Activated T-helper 1 cell treated with anti-CD3 and anti-CD28 coated beads, Interleukin-12 subunit alpha, Interleukin-12 subunit beta, Interleukin-2, Interleukin-4 antibody, amounts not matched to agents 30 ng/mL and 10 ng/mL and 1 ng/mL, durations not matched to agents 14 hours and 24 hours and 36 hours (primary cell): Measurements from ENCODE around the gene MBOAT2. TPM values are rescaled to one million over a fixed set of nuclear protein-coding genes. Genes with fewer than 3 reads are reported as not detected.
"Not testable (repeated sequence)": the region's sequence is repeated elsewhere in the genome, so short reads cannot be mapped to it uniquely, and the experiment has no call there.

Experiments used
- DNase-seq: peaks from one replicate; pipeline ENCODE4 v3.0.0; 2021; ENCODE audit warnings: low spot score
- H3K27ac Mint-ChIP-seq: one replicate; pipeline ENCODE4 v1.8.0; 2021; ENCODE audit warnings: mild to moderate bottlenecking, mixed read lengths
- H3K27me3 Mint-ChIP-seq: one replicate; pipeline ENCODE4 v1.8.0; 2022; ENCODE audit warnings: mild to moderate bottlenecking, moderate library complexity, mixed read lengths; ENCODE audit not compliant: insufficient read depth
- H3K36me3 Mint-ChIP-seq: one replicate; pipeline ENCODE4 v1.8.0; 2021; ENCODE audit warnings: low read depth, mixed read lengths
- H3K4me1 Mint-ChIP-seq: one replicate; pipeline ENCODE4 v1.8.0; 2021; ENCODE audit warnings: low read depth, mixed read lengths
- H3K4me3 Mint-ChIP-seq: one replicate; pipeline ENCODE4 v1.8.0; 2021; ENCODE audit warnings: mild to moderate bottlenecking, moderate library complexity, mixed read lengths
- H3K9me3 Mint-ChIP-seq: one replicate; pipeline ENCODE4 v1.8.0; 2021; ENCODE audit warnings: mixed read lengths
- intact Hi-C: fragments of 100-400 bp; cut with micrococcal nuclease; formaldehyde crosslinking; loops from one replicate; pipeline ENCODE4 v1.15.1; 2024
- total RNA-seq: library from RNA; stranded (reverse); gene quantifications from 2 replicates; pipeline ENCODE4 v1.2.3, GENCODE V29; 2022

The MBOAT2 gene
- total RNA-seq, 1 donor from 2014 or later: 4.5 TPM

DNA sequence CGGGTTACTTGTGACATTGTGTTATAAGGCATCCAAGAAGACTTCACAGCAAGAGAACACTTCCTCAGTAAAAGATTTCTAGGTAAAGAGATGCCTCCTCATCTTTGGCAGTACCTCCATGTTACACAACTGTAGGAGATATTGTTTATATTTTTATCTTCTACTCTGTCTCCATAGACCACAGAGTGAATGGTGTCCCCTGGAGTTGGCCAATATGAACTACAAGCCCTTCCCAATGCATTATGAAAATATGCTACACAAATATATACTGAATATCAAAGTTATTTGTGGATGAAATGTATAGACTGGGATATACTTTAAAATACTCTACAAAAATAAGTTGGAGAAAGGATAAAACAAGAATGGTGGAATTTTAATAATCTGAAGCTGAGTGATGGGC lies 46.7 kb downstream of the MBOAT2 start:
- Mint-ChIP-seq H3K27me3 (no peaks in the 10 kb centered on the region), H3K36me3 (no peaks in the 10 kb centered on the region), H3K9me3 (peaks cover 25% of the 10 kb centered on the region), H3K4me1 (no peaks in the 10 kb centered on the region), H3K4me3 (no peak overlapping the region), H3K27ac (no peak overlapping the region)
- intact Hi-C loops: no loop called here
- DNase-seq: no peak

DNA sequence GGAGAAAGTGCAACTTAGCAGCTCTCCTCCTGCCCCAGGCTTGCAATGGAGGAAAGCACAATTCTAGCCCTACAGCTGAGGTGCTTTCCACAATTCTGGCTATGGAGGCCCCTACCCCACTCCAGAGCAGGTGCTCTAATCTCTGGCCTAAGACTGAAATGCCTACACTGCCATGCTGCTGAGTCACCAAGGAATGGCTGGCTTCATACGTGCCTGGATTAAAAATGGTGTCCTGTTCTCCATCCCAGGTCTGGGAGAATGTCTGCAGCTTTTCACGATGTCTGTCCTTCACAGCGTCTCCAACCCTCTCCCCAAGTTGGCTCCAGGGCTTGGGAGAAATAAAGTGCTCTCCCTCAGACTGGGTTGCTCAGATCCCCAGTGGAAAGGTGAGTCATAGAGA lies 48.5 kb downstream of the MBOAT2 start:
- Mint-ChIP-seq H3K9me3 (peaks cover 30% of the 10 kb centered on the region), H3K4me3 (no peak overlapping the region), H3K36me3 (no peaks in the 10 kb centered on the region), H3K4me1 (no peaks in the 10 kb centered on the region), H3K27ac (no peak overlapping the region), H3K27me3 (no peaks in the 10 kb centered on the region)
- intact Hi-C loops: no loop called here
- no peak for DNase-seq

GRCh38 chr2:8953525-8953924 lies 50.0 kb downstream of the MBOAT2 start:
- peaks cover 30% of the 10 kb centered on the region for H3K9me3 Mint-ChIP-seq
- H3K36me3 Mint-ChIP-seq: no peaks in the 10 kb centered on the region
- no peak for DNase-seq
- no peaks in the 10 kb centered on the region for H3K4me1 Mint-ChIP-seq
- H3K4me3 Mint-ChIP-seq: no peak overlapping the region
- intact Hi-C loops: no loop called here
- H3K27ac Mint-ChIP-seq: no peak overlapping the region
- no peaks in the 10 kb centered on the region for H3K27me3 Mint-ChIP-seq

GRCh38 chr2:8939486-8940114 lies 63.9 kb downstream of the MBOAT2 start:
- peaks cover 6% of the 10 kb centered on the region for H3K27me3 Mint-ChIP-seq
- no peaks in the 10 kb centered on the region for H3K9me3 Mint-ChIP-seq
- H3K27ac Mint-ChIP-seq: no peak overlapping the region
- no peak for DNase-seq
- no peak overlapping the region for H3K4me3 Mint-ChIP-seq
- intact Hi-C loops: no loop called here
- no peaks in the 10 kb centered on the region for H3K4me1 Mint-ChIP-seq
- no peaks in the 10 kb centered on the region for H3K36me3 Mint-ChIP-seq

DNA sequence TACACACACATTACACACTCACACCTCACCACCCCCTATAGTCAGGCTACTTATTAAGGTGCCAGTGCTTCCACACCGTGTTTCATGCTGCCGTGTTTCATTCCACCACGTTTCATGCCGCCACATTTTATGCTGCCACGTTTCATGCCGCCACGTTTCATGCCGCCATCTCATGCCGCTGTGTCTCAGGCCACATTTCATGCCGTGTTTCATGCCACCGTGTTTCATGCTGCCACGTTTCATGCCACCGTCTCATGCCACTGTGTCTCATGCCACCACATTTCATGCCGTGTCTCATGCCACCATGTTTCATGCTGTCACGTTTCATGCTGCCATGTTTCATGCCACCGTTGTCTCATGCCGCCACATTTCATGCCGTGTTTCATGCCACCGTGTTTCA lies 65.1 kb downstream of the MBOAT2 start:
- intact Hi-C loops: no loop called here
- Mint-ChIP-seq H3K4me1 (no peaks in the 10 kb centered on the region), H3K27ac (no peak overlapping the region), H3K27me3 (peaks cover 7% of the 10 kb centered on the region), H3K4me3 (no peak overlapping the region), H3K36me3 (no peaks in the 10 kb centered on the region), H3K9me3 (no peaks in the 10 kb centered on the region)
- DNase-seq: no peak

DNA sequence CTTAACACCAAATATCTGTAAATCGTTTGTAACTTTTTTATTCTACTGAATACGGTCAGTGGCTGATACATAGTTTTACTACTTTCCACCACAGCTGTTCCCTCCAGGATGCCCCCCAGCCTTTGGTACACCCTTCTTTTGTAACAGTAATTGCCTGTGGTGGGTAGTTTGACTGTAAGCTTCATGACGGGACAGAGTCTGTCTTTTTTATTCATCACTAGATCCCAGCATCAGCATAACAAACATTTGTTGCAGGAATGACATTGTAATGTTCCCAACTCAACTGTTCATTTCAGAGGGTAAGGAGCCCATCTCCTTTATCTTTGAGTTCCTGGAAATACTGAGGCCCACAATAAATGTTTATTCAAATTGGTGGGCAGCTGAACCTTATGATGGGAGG lies 67.5 kb downstream of the MBOAT2 start:
- H3K9me3 Mint-ChIP-seq: no peaks in the 10 kb centered on the region
- no peak overlapping the region for H3K4me3 Mint-ChIP-seq
- H3K27me3 Mint-ChIP-seq: peaks cover 9% of the 10 kb centered on the region
- DNase-seq: no peak
- intact Hi-C loops: no loop called here
- no peaks in the 10 kb centered on the region for H3K36me3 Mint-ChIP-seq
- H3K4me1 Mint-ChIP-seq: no peaks in the 10 kb centered on the region
- no peak overlapping the region for H3K27ac Mint-ChIP-seq

DNA sequence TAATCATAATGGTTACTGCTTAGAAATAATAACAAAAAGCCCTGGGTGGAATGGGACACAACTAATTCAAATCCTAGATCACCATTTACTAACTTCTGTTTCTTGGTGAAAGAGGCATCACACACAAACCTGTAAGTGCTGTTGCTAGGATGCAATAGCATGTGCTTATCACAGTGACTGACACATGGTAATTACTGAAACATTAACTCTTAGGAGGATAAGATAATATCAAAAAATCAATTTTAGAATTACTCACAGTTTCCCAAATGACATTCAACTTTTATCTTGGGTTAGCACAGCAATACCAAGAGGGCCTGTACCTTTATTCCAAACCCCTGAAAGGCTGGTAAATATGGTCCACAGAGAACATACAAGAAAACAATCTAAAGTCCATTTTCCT lies 69.1 kb downstream of the MBOAT2 start:
- H3K4me3 Mint-ChIP-seq: no peak overlapping the region
- H3K4me1 Mint-ChIP-seq: no peaks in the 10 kb centered on the region
- peaks cover 9% of the 10 kb centered on the region for H3K27me3 Mint-ChIP-seq
- no peak overlapping the region for H3K27ac Mint-ChIP-seq
- no peaks in the 10 kb centered on the region for H3K9me3 Mint-ChIP-seq
- intact Hi-C loops: no loop called here
- H3K36me3 Mint-ChIP-seq: no peaks in the 10 kb centered on the region
- no peak for DNase-seq

DNA sequence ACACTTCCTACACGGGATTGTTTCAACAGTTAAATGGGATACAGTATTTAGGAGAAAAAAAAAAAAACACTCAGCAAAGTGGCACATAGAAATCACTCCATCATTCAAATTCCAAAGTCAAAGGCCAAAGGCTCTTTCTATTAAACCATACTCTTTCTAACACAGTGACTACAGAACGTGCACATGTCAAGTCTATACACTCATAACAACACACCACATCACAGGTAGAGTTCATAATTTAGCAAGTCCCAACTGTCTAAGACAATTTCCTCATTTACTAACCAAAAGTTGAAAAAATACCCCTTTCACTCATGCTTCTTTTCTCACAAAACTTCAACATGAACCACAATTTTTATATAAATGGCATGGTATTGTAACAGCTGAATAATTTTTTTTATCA lies 70.8 kb downstream of the MBOAT2 start:
- no peaks in the 10 kb centered on the region for H3K9me3 Mint-ChIP-seq
- DNase-seq: no peak

GRCh38 chr2:8930185-8930584 lies 73.3 kb downstream of the MBOAT2 start:
- DNase-seq, H3K4me3 Mint-ChIP-seq, H3K4me1 Mint-ChIP-seq, H3K9me3 Mint-ChIP-seq, H3K27me3 Mint-ChIP-seq, H3K36me3 Mint-ChIP-seq, intact Hi-C loops, H3K27ac Mint-ChIP-seq: not testable (repeated sequence)

More for the DNA sequence above, 70.8 kb downstream of the MBOAT2 start:
- H3K4me3 Mint-ChIP-seq: no peak overlapping the region
- no peaks in the 10 kb centered on the region for H3K36me3 Mint-ChIP-seq
- H3K27ac Mint-ChIP-seq: no peak overlapping the region
- H3K27me3 Mint-ChIP-seq: peaks cover 9% of the 10 kb centered on the region
- intact Hi-C loops: no loop called here
- H3K4me1 Mint-ChIP-seq: no peaks in the 10 kb centered on the region

DNA sequence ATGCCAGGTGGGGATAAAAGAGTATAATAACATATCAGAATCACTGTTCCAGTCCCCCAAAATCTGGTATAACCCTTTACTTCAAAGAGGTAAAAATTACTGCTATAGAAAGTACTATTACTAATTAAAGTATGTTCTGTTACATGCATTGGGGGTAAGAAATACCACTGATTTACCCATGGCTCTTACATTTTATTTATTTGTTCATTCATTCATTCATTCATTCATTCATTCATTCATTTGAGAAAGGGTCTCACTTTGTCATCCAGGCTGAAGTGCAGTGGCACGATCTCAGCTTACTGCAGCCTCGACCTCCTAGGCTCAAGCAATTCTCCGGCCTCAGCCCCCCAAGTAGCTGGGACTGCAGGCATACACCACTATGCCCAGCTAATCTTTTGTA lies 74.4 kb downstream of the MBOAT2 start:
- no peaks in the 10 kb centered on the region for H3K36me3 Mint-ChIP-seq
- H3K27ac Mint-ChIP-seq: no peak overlapping the region
- DNase-seq: no peak
- no peaks in the 10 kb centered on the region for H3K9me3 Mint-ChIP-seq
- H3K4me3 Mint-ChIP-seq: no peak overlapping the region
- intact Hi-C loops: no loop called here
- H3K27me3 Mint-ChIP-seq: peaks cover 7% of the 10 kb centered on the region
- H3K4me1 Mint-ChIP-seq: no peaks in the 10 kb centered on the region

- Mint-ChIP-seq H3K27ac (no peak overlapping the region), H3K9me3 (no peaks in the 10 kb centered on the region), H3K4me1 (no peaks in the 10 kb centered on the region), H3K4me3 (no peak overlapping the region), H3K36me3 (no peaks in the 10 kb centered on the region), H3K27me3 (peaks cover 10% of the 10 kb centered on the region)
- intact Hi-C loops: no loop called here
- no peak for DNase-seq
Measured at GRCh38 chr2:8927510-8928455, 75.7 kb downstream of the MBOAT2 start.

- H3K27ac Mint-ChIP-seq: no peak overlapping the region
- intact Hi-C loops: no loop called here
- DNase-seq: no peak
- H3K9me3 Mint-ChIP-seq: no peaks in the 10 kb centered on the region
- H3K36me3 Mint-ChIP-seq: no peaks in the 10 kb centered on the region
- H3K4me3 Mint-ChIP-seq: no peak overlapping the region
- H3K27me3 Mint-ChIP-seq: peaks cover 7% of the 10 kb centered on the region
- H3K4me1 Mint-ChIP-seq: no peaks in the 10 kb centered on the region
Measured at GRCh38 chr2:8926356-8926755, 77.1 kb downstream of the MBOAT2 start.

DNA sequence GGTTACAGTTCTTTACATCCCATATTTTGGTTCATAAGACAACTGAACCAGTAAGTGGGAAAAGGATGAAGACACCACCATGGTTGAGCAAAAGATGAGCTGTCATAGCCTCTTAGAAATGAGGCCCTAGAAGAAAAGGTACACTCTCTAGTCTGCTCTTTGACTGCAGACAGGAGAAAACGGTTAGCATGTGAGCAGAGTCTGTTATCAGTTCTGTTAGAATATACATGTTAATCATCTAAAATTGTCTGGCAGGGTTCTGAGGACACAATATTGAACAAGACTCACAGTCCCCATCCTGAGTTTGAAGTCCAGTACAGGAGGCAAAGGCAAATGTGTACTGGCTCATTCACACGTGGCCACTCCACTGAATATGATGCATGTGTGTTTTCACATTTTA lies 78.1 kb downstream of the MBOAT2 start:
- no peak overlapping the region for H3K27ac Mint-ChIP-seq
- no peak for DNase-seq
- H3K4me1 Mint-ChIP-seq: no peaks in the 10 kb centered on the region
- H3K9me3 Mint-ChIP-seq: no peaks in the 10 kb centered on the region
- intact Hi-C loops: no loop called here
- H3K36me3 Mint-ChIP-seq: no peaks in the 10 kb centered on the region
- H3K27me3 Mint-ChIP-seq: peaks cover 7% of the 10 kb centered on the region
- H3K4me3 Mint-ChIP-seq: no peak overlapping the region
